Kidney (tissue), 14 donors: ENCODE measurements around the gene UBC. TPM values are rescaled to one million over a fixed set of nuclear protein-coding genes. Genes with fewer than 3 reads are reported as not detected.
A peak's percentile ranks its signal among the peaks of the same experiment; 100 is the strongest.

ENCODE experiments used
- DNase-seq, 5 donors: peaks; one replicate each; pipeline ENCODE4 v3.0.0-alpha.2; 2013 to 2020
- FAIRE-seq: peaks from 2 replicates; lab custom pipeline; 2012; peaks lifted over from hg19 to GRCh38; lab: Jason Lieb, UNC
- H3K27ac ChIP-seq, 2 donors: one replicate each; pipeline ENCODE4 v1.7.0; 2013; ENCODE audit warnings: low read depth in 2 of 2, low read length in 2 of 2, inconsistent platforms in 1 of 2
- H3K27me3 ChIP-seq: one replicate; pipeline ENCODE4 v1.7.1; 2013; ENCODE audit warnings: low read length, inconsistent platforms; ENCODE audit not compliant: control insufficient read depth, insufficient read depth
- H3K36me3 ChIP-seq, 3 donors: one replicate each; pipeline versions ENCODE4 v1.7.0 to v1.7.1; 2013; ENCODE audit warnings: low read length in 3 of 3, control low read depth in 1 of 3, inconsistent platforms in 1 of 3; ENCODE audit not compliant: insufficient read depth in 3 of 3, control insufficient read depth in 2 of 3
- H3K4me1 ChIP-seq, 3 donors: one replicate each; pipeline versions ENCODE4 v1.7.0 to v1.7.1; 2013; ENCODE audit warnings: low read length in 3 of 3, inconsistent platforms in 1 of 3, low read depth in 1 of 3; ENCODE audit not compliant: control insufficient read depth in 2 of 3, insufficient read depth in 2 of 3
- H3K4me3 ChIP-seq, 3 donors: one replicate each; pipeline versions ENCODE4 v1.7.0 to v1.8.1; 2013; ENCODE audit warnings: low read length in 3 of 3, control low read depth in 1 of 3, inconsistent platforms in 1 of 3
- H3K9ac ChIP-seq, 3 donors: one replicate each; pipeline versions ENCODE4 v1.7.0 to v1.7.1; 2013; ENCODE audit warnings: low read length in 3 of 3, control low read depth in 1 of 3, inconsistent platforms in 1 of 3
- H3K9me3 ChIP-seq, 3 donors: one replicate each; pipeline versions ENCODE4 v1.7.0 to v1.7.1; 2013; ENCODE audit warnings: low read length in 3 of 3, control low read depth in 1 of 3, inconsistent platforms in 1 of 3; ENCODE audit not compliant: control insufficient read depth in 2 of 3, insufficient read depth in 1 of 3
- intact Hi-C: fragments of 100-400 bp; cut with DNase I; formaldehyde crosslinking; loops from one replicate; pipeline ENCODE4 v1.11.1; 2022
- polyA plus RNA-seq: library from polyadenylated mRNA; stranded (reverse); fragments of 350-450 nt; fragmentation: Illumina TruSeq; extraction: RNeasy Lipid Tissue Mini Kit (QIAGEN cat#74804); gene quantifications from one replicate; pipeline ENCODE4 v1.2.3, GENCODE V29; 2014; ENCODE audit warnings: low read depth, low replicate concordance; ENCODE audit not compliant: insufficient read depth
- total RNA-seq: library from RNA; stranded (reverse); fragmentation: NEBNext Ultra II Directional; extraction: Animal tissue kit (Norgen Biotek cat#: 25700); gene quantifications from one replicate; pipeline ENCODE4 v1.2.1, GENCODE V29; 2021
- TF ChIP-seq, protein P1 (sequence below): IDR thresholded peaks from 3 replicates; pipeline ENCODE4 v1.5.1; 2012; ENCODE audit warnings: mild to moderate bottlenecking, moderate library complexity, borderline replicate concordance; ENCODE audit not compliant: insufficient read depth; ENCODE audit errors: extremely low read depth
- donor health status: control.
- donor health status: control.
- donor health status: control.
- donor health status: control.
- donor health status: control.
- donor health status: DM: yes; HTN: yes; CAD: no.
- donor health status: Normal renal cell carcinoma (clear cell type).

Gene UBC
- total and polyA plus RNA-seq, 2 donors from 2014 or later = 952 to 1,132 TPM

DNA sequence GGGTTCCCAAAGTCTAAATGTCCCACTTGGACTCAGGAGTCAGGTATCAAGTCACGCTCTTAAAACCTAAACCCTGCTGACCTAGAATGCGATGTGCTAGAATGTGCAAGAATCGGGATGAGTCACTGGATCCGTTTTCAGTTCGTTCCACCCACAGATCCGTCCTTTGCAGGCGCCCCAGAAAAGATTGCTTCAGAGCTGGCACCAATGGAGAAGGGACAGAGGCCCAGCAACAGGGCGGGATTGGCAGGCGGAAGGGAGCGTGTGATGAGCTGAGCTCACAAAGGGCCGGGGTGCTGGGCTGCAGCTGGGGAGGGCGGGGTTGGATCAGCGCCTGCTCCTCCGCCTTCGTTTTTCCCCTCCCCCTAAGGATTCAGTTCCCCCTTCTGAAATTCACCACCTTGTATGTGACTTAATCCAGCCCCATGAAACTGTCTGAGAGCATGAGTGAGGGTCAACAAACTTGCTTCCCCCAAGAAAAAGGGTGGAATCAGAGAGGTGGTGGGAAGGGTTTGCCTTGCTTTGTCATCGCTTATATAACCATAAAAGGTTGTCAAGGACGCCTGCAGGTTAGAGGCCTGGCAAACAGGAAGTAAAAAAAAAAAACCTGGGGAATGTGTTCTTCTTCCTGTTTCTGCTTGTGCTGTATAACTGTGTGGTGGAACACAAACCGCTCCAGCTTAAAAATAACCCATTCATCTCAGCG lies 2.8 kb upstream of the UBC start:
- no peaks in the 10 kb centered on the region for H3K27me3 ChIP-seq
- FAIRE-seq (no peak), DNase-seq (peak; percentile 98 to 99 (median 99))
- H3K27ac ChIP-seq = peak overlapping the region; percentile 100
- peak overlapping the region; percentile 82 to 99 (median 95) for H3K9ac ChIP-seq
- H3K9me3 ChIP-seq = no peaks in the 10 kb centered on the region
- TF ChIP-seq, protein P1, sequence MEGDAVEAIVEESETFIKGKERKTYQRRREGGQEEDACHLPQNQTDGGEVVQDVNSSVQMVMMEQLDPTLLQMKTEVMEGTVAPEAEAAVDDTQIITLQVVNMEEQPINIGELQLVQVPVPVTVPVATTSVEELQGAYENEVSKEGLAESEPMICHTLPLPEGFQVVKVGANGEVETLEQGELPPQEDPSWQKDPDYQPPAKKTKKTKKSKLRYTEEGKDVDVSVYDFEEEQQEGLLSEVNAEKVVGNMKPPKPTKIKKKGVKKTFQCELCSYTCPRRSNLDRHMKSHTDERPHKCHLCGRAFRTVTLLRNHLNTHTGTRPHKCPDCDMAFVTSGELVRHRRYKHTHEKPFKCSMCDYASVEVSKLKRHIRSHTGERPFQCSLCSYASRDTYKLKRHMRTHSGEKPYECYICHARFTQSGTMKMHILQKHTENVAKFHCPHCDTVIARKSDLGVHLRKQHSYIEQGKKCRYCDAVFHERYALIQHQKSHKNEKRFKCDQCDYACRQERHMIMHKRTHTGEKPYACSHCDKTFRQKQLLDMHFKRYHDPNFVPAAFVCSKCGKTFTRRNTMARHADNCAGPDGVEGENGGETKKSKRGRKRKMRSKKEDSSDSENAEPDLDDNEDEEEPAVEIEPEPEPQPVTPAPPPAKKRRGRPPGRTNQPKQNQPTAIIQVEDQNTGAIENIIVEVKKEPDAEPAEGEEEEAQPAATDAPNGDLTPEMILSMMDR = no peak
- H3K4me3 ChIP-seq = peak overlapping the region; percentile 61 to 84 (median 70)
- intact Hi-C loops = no loop called here
- H3K4me1 ChIP-seq = peaks cover 10 to 30% (median 20%) of the 10 kb centered on the region in 3 donors
- H3K36me3 ChIP-seq = peaks cover 0 to 2% (median 0%) of the 10 kb centered on the region in 3 donors

DNA sequence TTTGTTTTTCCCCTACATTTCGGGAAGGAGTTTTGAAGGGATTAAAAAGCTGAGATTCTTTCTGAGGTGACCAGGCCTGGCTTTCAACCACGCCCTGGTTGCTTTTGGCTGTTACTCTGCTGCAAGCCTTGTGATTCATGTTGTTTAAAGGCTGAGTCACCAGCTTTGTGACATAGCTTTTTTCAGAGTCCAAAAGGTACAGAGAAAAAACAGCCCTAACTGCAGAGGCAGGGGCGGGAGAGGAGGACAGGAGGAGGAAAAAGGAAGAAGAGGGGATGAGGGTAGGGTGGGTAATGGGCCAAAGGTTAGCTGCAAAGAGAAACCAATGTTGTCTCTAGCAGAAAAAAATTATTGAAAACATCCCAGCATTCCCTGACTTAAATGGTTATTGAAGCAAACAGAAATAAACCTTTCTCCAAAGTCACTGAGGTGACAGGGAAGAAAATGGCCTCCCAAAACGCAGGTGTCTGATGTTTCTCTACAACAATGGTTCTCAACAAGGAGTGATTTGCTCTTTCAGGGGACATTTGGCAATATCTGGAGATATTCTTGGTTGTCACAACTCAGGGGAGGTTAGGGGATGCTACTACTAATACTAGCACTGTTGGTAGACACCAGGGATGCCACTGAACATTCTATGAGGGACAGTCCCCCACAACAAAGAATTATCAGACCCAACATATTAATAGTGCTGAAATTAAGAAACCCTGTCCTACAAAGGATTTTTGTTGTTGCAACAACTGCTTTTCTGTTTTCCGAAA lies 2.1 kb upstream of the UBC start:
- Histone ChIP-seq H3K9me3 (no peaks in the 10 kb centered on the region), H3K27ac (peak overlapping the region; percentile 100), H3K4me1 (peaks cover 10 to 30% (median 23%) of the 10 kb centered on the region in 3 donors), H3K9ac (peak overlapping the region; percentile 82 to 99 (median 95)), H3K27me3 (no peaks in the 10 kb centered on the region), H3K4me3 (peak overlapping the region; percentile 61 to 91 (median 84)), H3K36me3 (peaks cover 0 to 4% (median 2%) of the 10 kb centered on the region in 3 donors)
- FAIRE-seq = no peak
- TF ChIP-seq, protein P1 = no peak
- peak in 2 of 5 donors; percentile 34 to 56 for DNase-seq
- intact Hi-C loops = no loop called here

DNA sequence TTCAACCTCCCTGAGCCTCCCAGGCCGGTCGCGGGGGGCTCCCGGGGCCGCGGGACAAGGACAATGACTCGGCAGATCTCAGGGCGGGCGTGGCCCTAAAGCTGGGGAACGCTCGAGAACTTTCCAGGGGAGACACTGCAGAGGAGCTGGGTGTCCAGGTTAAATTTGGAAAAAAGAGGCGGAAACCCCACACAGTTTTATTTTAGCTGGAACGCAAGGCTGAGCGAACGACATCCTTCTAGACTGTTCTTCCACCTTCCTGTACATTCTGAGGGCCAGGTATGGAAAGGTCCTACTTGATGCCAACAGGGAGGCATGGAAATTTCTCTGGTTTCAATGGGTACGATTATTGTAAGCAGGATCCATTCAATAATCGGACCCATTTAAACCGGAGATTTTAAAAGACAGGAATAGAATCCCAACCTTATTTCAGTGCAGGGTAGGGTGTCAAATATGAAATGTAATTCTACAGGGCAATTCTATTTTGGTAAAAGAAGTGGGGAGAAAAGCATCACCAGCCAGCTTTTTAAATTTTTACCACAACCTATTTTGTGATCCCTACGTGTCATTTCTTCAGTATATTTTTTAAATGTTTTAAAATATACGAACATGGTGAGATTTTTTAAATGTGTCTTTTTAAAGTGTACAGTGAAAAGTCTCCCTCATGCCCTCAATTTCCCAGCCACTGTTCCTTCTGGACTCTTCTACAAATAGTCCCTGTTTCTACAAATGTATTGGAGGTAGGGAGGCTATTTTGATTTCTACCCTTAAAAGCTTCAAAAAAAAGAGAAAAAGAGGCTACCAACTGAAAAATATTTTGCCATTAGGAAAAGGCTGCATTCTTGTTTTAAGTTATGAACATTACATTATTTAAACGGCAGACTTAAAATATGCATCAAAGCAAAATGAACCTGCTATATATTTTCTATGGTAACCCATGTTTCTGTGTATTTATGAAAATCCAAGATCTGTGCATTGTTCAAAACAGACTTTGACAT lies 1.1 kb upstream of the UBC start:
- intact Hi-C loops = no loop called here
- Histone ChIP-seq H3K36me3 (peaks cover 5 to 12% (median 12%) of the 10 kb centered on the region in 3 donors), H3K4me1 (peaks cover 10 to 36% (median 24%) of the 10 kb centered on the region in 3 donors), H3K27me3 (no peaks in the 10 kb centered on the region), H3K27ac (peak overlapping the region; percentile 100), H3K9ac (peak overlapping the region; percentile 21 to 99 (median 89)), H3K9me3 (no peaks in the 10 kb centered on the region), H3K4me3 (peak overlapping the region; percentile 14 to 91 (median 40))
- DNase-seq = no peak
- TF ChIP-seq, protein P1 = no peak
- no peak for FAIRE-seq
